HCT116 (cell line): Measurements from ENCODE around the gene PVALEF. TPM values are rescaled to one million over a fixed set of nuclear protein-coding genes. Genes with fewer than 3 reads are reported as not detected.

Experiments used
- ATAC-seq: fragments of 200-7000 bp; cut with Tn5 transposase; 2 replicates; pipeline ENCODE4 v1.9.1; 2020; ENCODE audit warnings: mild to moderate bottlenecking, moderate library complexity
- BruUV-seq: library from RNA; stranded (reverse); fragments of 400-500 nt; replicated peaks from 2 replicates; lab custom pipeline; 2021; lab: Mats Ljungman, UMichigan
- CTCF ChIA-PET: fragments of 300-600 bp; sonication (Branson Sonifier 250); formaldehyde crosslinking; loops from one replicate; lab custom pipeline; 2021; ENCODE audit warnings: antibody characterized with exemption; lab: Charles Lee
- POLR2A ChIA-PET: fragments of 300-600, 350-600 bp; sonication (Branson Sonifier 250); formaldehyde crosslinking; loops from one replicate; lab custom pipeline; 2021; ENCODE audit warnings: antibody characterized with exemption; lab: Charles Lee
- RAD21 ChIA-PET, 2 experiments: fragments of 300-600 bp; sonication (Branson Sonifier 250); formaldehyde crosslinking; loops; one replicate each; lab custom pipeline; 2023; ENCODE audit warnings: low total read pairs in 2 of 2; ENCODE audit not compliant: uncharacterized antibody in 2 of 2, unreplicated experiment in 2 of 2, low non-redundant PET in 1 of 2; lab: Charles Lee
- DNase-seq: peaks from one replicate; pipeline ENCODE4 v3.0.0-alpha.2; 2010; ENCODE audit warnings: low read depth, low spot score
- H2AFZ ChIP-seq: fragments of 200-600 bp; shearing (Covaris generic), sonication (generic); 2 replicates; pipeline ENCODE4 v1.6.1; 2017; ENCODE audit warnings: low read depth, mixed run types, mixed read lengths, antibody characterized with exemption, low read length; ENCODE audit not compliant: poor library complexity, severe bottlenecking
- H3K27ac ChIP-seq: 2 replicates; pipeline ENCODE4 v1.5.1; 2012; ENCODE audit warnings: low read depth, low read length
- H3K27me3 ChIP-seq: fragments of 200-600 bp; sonication (generic); 2 replicates; pipeline ENCODE4 v1.6.1; 2016; ENCODE audit warnings: mixed run types, low read length, mixed read lengths; ENCODE audit not compliant: insufficient read depth
- H3K36me3 ChIP-seq, 2 experiments: fragments of 200-500 bp in 1 of 2; fragments of 200-600 bp in 1 of 2; sonication (Bioruptor generic) in 1 of 2; sonication (generic) in 1 of 2; 2 replicates each; pipeline versions ENCODE4 v1.5.1 to v1.6.1; 2014 to 2016; ENCODE audit warnings: low read length in 2 of 2, inconsistent platforms in 1 of 2, mixed read lengths in 1 of 2, mixed run types in 1 of 2; ENCODE audit not compliant: insufficient read depth in 2 of 2, control insufficient read depth in 1 of 2
- H3K4me1 ChIP-seq, 2 experiments: fragments of 200-600 bp in 1 of 2; sonication (generic) in 1 of 2; 2 replicates each; pipeline versions ENCODE4 v1.5.1 to v1.6.1; 2012 to 2017; ENCODE audit warnings: low read length in 2 of 2, inconsistent platforms in 1 of 2, mild to moderate bottlenecking in 1 of 2, mixed read lengths in 1 of 2, mixed run types in 1 of 2, moderate library complexity in 1 of 2; ENCODE audit not compliant: insufficient read depth in 2 of 2, control insufficient read depth in 1 of 2
- H3K4me2 ChIP-seq: fragments of 200-600 bp; sonication (generic); 2 replicates; pipeline ENCODE4 v1.6.1; 2017; ENCODE audit warnings: mixed run types, low read length, mixed read lengths
- H3K4me3 ChIP-seq, 2 experiments: fragments of 200-600 bp in 1 of 2; sonication (generic) in 1 of 2; replicated peaks in 1 of 2; 2 replicates each; pipeline ENCODE4 v1.5.1; 2011 to 2016; ENCODE audit warnings: low read length in 2 of 2, control low read depth in 1 of 2, low read depth in 1 of 2, mild to moderate bottlenecking in 1 of 2, mixed read lengths in 1 of 2, mixed run types in 1 of 2
- H3K79me2 ChIP-seq: fragments of 200-600 bp; sonication (generic); 2 replicates; pipeline ENCODE4 v1.6.1; 2017; ENCODE audit warnings: mild to moderate bottlenecking, mixed run types, low read length, moderate library complexity, mixed read lengths; ENCODE audit not compliant: insufficient read depth
- H3K9ac ChIP-seq: fragments of 200-600 bp; sonication (generic); 2 replicates; pipeline ENCODE4 v1.6.1; 2016; ENCODE audit warnings: low read length, mixed read lengths
- H3K9me2 ChIP-seq: fragments of 200-600 bp; sonication (generic), shearing (Covaris generic); 2 replicates; pipeline ENCODE4 v1.6.1; 2017; ENCODE audit warnings: mixed run types, mild to moderate bottlenecking, moderate library complexity; ENCODE audit not compliant: insufficient read depth
- H3K9me3 ChIP-seq, 2 experiments: fragments of 200-500 bp in 1 of 2; fragments of 200-600 bp in 1 of 2; sonication (Bioruptor generic) in 1 of 2; sonication (generic) in 1 of 2; 2 replicates each; pipeline ENCODE4 v1.6.1; 2014 to 2017; ENCODE audit warnings: low read length in 2 of 2, mixed read lengths in 2 of 2, inconsistent platforms in 1 of 2, low read depth in 1 of 2, mild to moderate bottlenecking in 1 of 2, mixed run types in 1 of 2, moderate library complexity in 1 of 2; ENCODE audit not compliant: control insufficient read depth in 1 of 2, insufficient read depth in 1 of 2
- H4K20me1 ChIP-seq: fragments of 200-600 bp; sonication (generic), shearing (Covaris generic); 2 replicates; pipeline ENCODE4 v1.6.1; 2017; ENCODE audit warnings: mixed run types, mild to moderate bottlenecking, moderate library complexity; ENCODE audit not compliant: insufficient read depth
- CBX3 ChIP-seq: IDR thresholded peaks from 2 replicates; pipeline ENCODE4 v1.6.1; 2012; ENCODE audit warnings: low read depth
- CTCF ChIP-seq, 3 experiments: fragments of 200-600 bp in 1 of 3; sonication (generic) in 1 of 3; IDR thresholded peaks in 2 of 3; conservative IDR thresholded peaks in 1 of 3; 2 replicates each; pipeline ENCODE4 v1.5.1; 2012 to 2017; ENCODE audit warnings: low read depth in 2 of 3, low read length in 2 of 3, antibody characterized with exemption in 1 of 3, borderline replicate concordance in 1 of 3, control low read depth in 1 of 3, mild to moderate bottlenecking in 1 of 3, mixed read lengths in 1 of 3, mixed run types in 1 of 3, moderate library complexity in 1 of 3; ENCODE audit not compliant: insufficient read depth in 1 of 3
- EGR1 ChIP-seq: IDR thresholded peaks from 2 replicates; pipeline ENCODE4 v1.6.1; 2012; ENCODE audit warnings: low read depth
- ELF1 ChIP-seq: IDR thresholded peaks from 2 replicates; pipeline ENCODE4 v1.6.1; 2012; ENCODE audit warnings: low read depth, borderline replicate concordance
- FOSL1 ChIP-seq: IDR thresholded peaks from 2 replicates; pipeline ENCODE4 v1.6.1; 2012; ENCODE audit warnings: low read depth
- JUND ChIP-seq: IDR thresholded peaks from 2 replicates; pipeline ENCODE4 v1.6.1; 2012
- MAX ChIP-seq: IDR thresholded peaks from 2 replicates; pipeline ENCODE4 v1.6.1; 2012
- POLR2A ChIP-seq: IDR thresholded peaks from 2 replicates; pipeline ENCODE4 v1.7.0; 2011; ENCODE audit warnings: borderline replicate concordance; ENCODE audit not compliant: insufficient read depth, insufficient read length; ENCODE audit errors: extremely low read depth
- POLR2AphosphoS5 ChIP-seq: IDR thresholded peaks from 2 replicates; pipeline ENCODE4 v1.6.1; 2011; ENCODE audit warnings: mild to moderate bottlenecking, low read depth, low read length, moderate library complexity
- REST ChIP-seq: IDR thresholded peaks from 2 replicates; pipeline ENCODE4 v1.6.1; 2012; ENCODE audit warnings: low read depth
- SIN3A ChIP-seq: IDR thresholded peaks from 2 replicates; pipeline ENCODE4 v1.6.1; 2012; ENCODE audit warnings: low read depth
- SP1 ChIP-seq: IDR thresholded peaks from 2 replicates; pipeline ENCODE4 v1.6.1; 2012; ENCODE audit warnings: low read depth
- SRF ChIP-seq: IDR thresholded peaks from 2 replicates; pipeline ENCODE4 v1.6.1; 2012; ENCODE audit warnings: low read depth
- TCF7L2 ChIP-seq: IDR thresholded peaks from 2 replicates; pipeline ENCODE4 v1.7.0; 2011; ENCODE audit warnings: borderline replicate concordance, inconsistent platforms; ENCODE audit not compliant: insufficient read depth, insufficient read length; ENCODE audit errors: extremely low read depth
- ZFX ChIP-seq: fragments of 450-650 bp; IDR thresholded peaks from 2 replicates; pipeline ENCODE4 v1.6.1; 2017
- intact Hi-C: fragments of 100-400 bp; cut with micrococcal nuclease; formaldehyde crosslinking; loops from 2 replicates; pipeline ENCODE4 v1.10.0; 2022
- total RNA-seq: library from RNA; stranded (reverse); gene quantifications from one replicate; pipeline ENCODE4 v1.2.1, GENCODE V29; 2021; ENCODE audit not compliant: unreplicated experiment

PVALEF gene
- total RNA-seq, 1 experiment from 2014 or later, result not detected

GRCh38 chr17:81158688-81159590 lies 6.4 kb upstream of the PVALEF start:
- no peaks in the 10 kb centered on the region for H3K9me2 ChIP-seq
- RAD21 ChIA-PET, result interaction anchor here in 1 of 2 experiments (0.5 kb wide), 1 partner anchor 80 kb away, joined by 3 read pairs; the partner anchor contains the start of genes NDUFAF8 and TEPSIN
- CTCF ChIA-PET, result no interaction called here
- H3K27me3 ChIP-seq, result no peaks in the 10 kb centered on the region
- no peaks in the 10 kb centered on the region for H3K79me2 ChIP-seq
- DNase-seq, result no peak
- POLR2A ChIA-PET, result no interaction called here
- H3K4me2 ChIP-seq, result no peak overlapping the region
- intact Hi-C loops, result no loop called here
- H3K9me3 ChIP-seq, result no peaks in the 10 kb centered on the region
- ATAC-seq, result no peak
- H3K9ac ChIP-seq, result no peak overlapping the region
- no peaks in the 10 kb centered on the region for H3K36me3 ChIP-seq
- H4K20me1 ChIP-seq, result no peaks in the 10 kb centered on the region
- H3K27ac ChIP-seq, result no peak overlapping the region; the same call in 1 of the 2 replicates
- no TSS peak for BruUV-seq
- H3K4me3 ChIP-seq, result no peak overlapping the region
- peaks cover 0 to 5% of the 10 kb centered on the region in 2 experiments; a peak in 1 of 4 replicates for H3K4me1 ChIP-seq
- no peak for TF ChIP-seq MAX
- no peak for TF ChIP-seq POLR2A
- TF ChIP-seq ZFX, result no peak
- TF ChIP-seq ELF1, result no peak
- TF ChIP-seq TCF7L2, result no peak
- no peak for TF ChIP-seq REST
- no peak for TF ChIP-seq CBX3
- TF ChIP-seq SP1, result no peak
- TF ChIP-seq CTCF (IDR thresholded peaks at IDR 0.05 in 2 of 3, conservative IDR thresholded peaks at IDR 0.05 in 1 of 3; ENCODE audit: borderline replicate concordance in 1 of 3, insufficient read depth in 1 of 3, low read depth in 2 of 3, low read length in 2 of 3), result no peak
- no peak for TF ChIP-seq SIN3A
- TF ChIP-seq EGR1, result no peak
- TF ChIP-seq POLR2AphosphoS5, result no peak
- TF ChIP-seq SRF, result no peak
- no peak for TF ChIP-seq FOSL1
- no peak for TF ChIP-seq JUND
- no peak overlapping the region for H2AFZ ChIP-seq
